H9 (cell line): Measurements from ENCODE around the gene NAIP. TPM values are rescaled to one million over a fixed set of nuclear protein-coding genes. Genes with fewer than 3 reads are reported as not detected.

Experiments used
- DNase-seq: peaks from one replicate; pipeline ENCODE4 v3.0.0-alpha.2; 2017
- H2AFZ ChIP-seq: one replicate; pipeline ENCODE4 v1.6.1; 2013; ENCODE audit warnings: mild to moderate bottlenecking, low read length, control low read depth, moderate library complexity
- H2AK5ac ChIP-seq: 2 replicates; pipeline ENCODE4 v1.6.1; 2013; ENCODE audit warnings: low read length, control low read depth, mixed read lengths; ENCODE audit not compliant: insufficient read length
- H2BK120ac ChIP-seq: one replicate; pipeline ENCODE4 v1.6.1; 2013; ENCODE audit warnings: low read depth, mild to moderate bottlenecking, low read length, control low read depth, inconsistent platforms; ENCODE audit not compliant: poor library complexity, severe bottlenecking
- H2BK12ac ChIP-seq: 2 replicates; pipeline ENCODE4 v1.6.1; 2013; ENCODE audit warnings: low read length, control low read depth, mixed read lengths, low read depth; ENCODE audit not compliant: insufficient read length
- H2BK15ac ChIP-seq: 2 replicates; pipeline ENCODE4 v1.6.1; 2013; ENCODE audit warnings: low read depth, low read length, control low read depth
- H2BK20ac ChIP-seq: one replicate; pipeline ENCODE4 v1.6.1; 2013; ENCODE audit warnings: low read depth, mild to moderate bottlenecking, low read length, control low read depth, inconsistent platforms; ENCODE audit not compliant: poor library complexity, severe bottlenecking
- H2BK5ac ChIP-seq: 2 replicates; pipeline ENCODE4 v1.6.1; 2013; ENCODE audit warnings: low read length, control low read depth, mixed read lengths; ENCODE audit not compliant: insufficient read length
- H3K14ac ChIP-seq: 2 replicates; pipeline ENCODE4 v1.6.1; 2013; ENCODE audit warnings: low read length, control low read depth; ENCODE audit not compliant: insufficient read depth
- H3K18ac ChIP-seq: 2 replicates; pipeline ENCODE4 v1.6.1; 2013; ENCODE audit warnings: low read depth, mild to moderate bottlenecking, mixed read lengths, low read length, control low read depth; ENCODE audit not compliant: insufficient read length
- H3K23ac ChIP-seq: 2 replicates; pipeline ENCODE4 v1.6.1; 2013; ENCODE audit warnings: low read length, control low read depth, mixed read lengths, low read depth; ENCODE audit not compliant: insufficient read length
- H3K23me2 ChIP-seq: 2 replicates; pipeline ENCODE4 v1.6.1; 2013; ENCODE audit warnings: low read depth, mild to moderate bottlenecking, mixed read lengths, low read length, control low read depth; ENCODE audit not compliant: insufficient read length, poor library complexity, severe bottlenecking
- H3K27ac ChIP-seq: 2 replicates; pipeline ENCODE4 v1.5.1; 2013; ENCODE audit warnings: low read length, control low read depth, mixed read lengths, low read depth; ENCODE audit not compliant: insufficient read length
- H3K27me3 ChIP-seq: 2 replicates; pipeline ENCODE4 v1.6.1; 2013; ENCODE audit warnings: low read length, control low read depth, inconsistent platforms; ENCODE audit not compliant: insufficient read depth
- H3K4ac ChIP-seq: 2 replicates; pipeline ENCODE4 v1.6.1; 2013; ENCODE audit warnings: low read depth, mild to moderate bottlenecking, control low read depth, inconsistent platforms, low read length, moderate library complexity
- H3K4me1 ChIP-seq: 2 replicates; pipeline ENCODE4 v1.6.1; 2013; ENCODE audit warnings: low read length, control low read depth, inconsistent platforms; ENCODE audit not compliant: insufficient read depth
- H3K4me2 ChIP-seq: 2 replicates; pipeline ENCODE4 v1.6.1; 2013; ENCODE audit warnings: low read length, control low read depth, mixed read lengths; ENCODE audit not compliant: insufficient read length, insufficient read depth
- H3K56ac ChIP-seq: 2 replicates; pipeline ENCODE4 v1.6.1; 2013; ENCODE audit warnings: low read depth, mild to moderate bottlenecking, mixed read lengths, low read length, control low read depth; ENCODE audit not compliant: insufficient read length
- H3K79me1 ChIP-seq: 2 replicates; pipeline ENCODE4 v1.6.1; 2013; ENCODE audit warnings: low read depth, mild to moderate bottlenecking, moderate library complexity, low read length, control low read depth, inconsistent platforms; ENCODE audit not compliant: insufficient read depth, poor library complexity, severe bottlenecking
- H3K79me2 ChIP-seq: 2 replicates; pipeline ENCODE4 v1.6.1; 2013; ENCODE audit warnings: low read length, control low read depth, inconsistent platforms; ENCODE audit not compliant: insufficient read depth
- H3K9ac ChIP-seq: 2 replicates; pipeline ENCODE4 v1.6.1; 2013; ENCODE audit warnings: low read length, control low read depth, mixed read lengths; ENCODE audit not compliant: insufficient read length; ENCODE audit errors: extremely low read depth
- H3K9me3 ChIP-seq: one replicate; pipeline ENCODE4 v1.6.1; 2013; ENCODE audit warnings: low read depth, low read length, inconsistent platforms; ENCODE audit not compliant: control insufficient read depth
- H3T11ph ChIP-seq: one replicate; pipeline ENCODE4 v1.6.1; 2013; ENCODE audit warnings: mild to moderate bottlenecking, low read length, control low read depth, inconsistent platforms
- H4K20me1 ChIP-seq: one replicate; pipeline ENCODE4 v1.6.1; 2013; ENCODE audit not compliant: control insufficient read depth, insufficient read length, insufficient read depth
- H4K5ac ChIP-seq: 2 replicates; pipeline ENCODE4 v1.6.1; 2013; ENCODE audit warnings: low read depth, mild to moderate bottlenecking, mixed read lengths, low read length, control low read depth; ENCODE audit not compliant: insufficient read length
- H4K8ac ChIP-seq: replicated peaks from 2 replicates; pipeline ENCODE4 v1.6.1; 2013; ENCODE audit warnings: low read length, control low read depth, mixed read lengths, low read depth; ENCODE audit not compliant: insufficient read length
- H4K91ac ChIP-seq: 2 replicates; pipeline ENCODE4 v1.6.1; 2013; ENCODE audit warnings: low read depth, mild to moderate bottlenecking, moderate library complexity, mixed read lengths, low read length, control low read depth; ENCODE audit not compliant: insufficient read length
- H3K27ac Mint-ChIP-seq, 3 experiments: 2 replicates in 2 of 3; 3 replicates in 1 of 3; pipeline ENCODE4 v1.8.0; 2020 to 2021; ENCODE audit warnings: mixed read lengths in 3 of 3, mild to moderate bottlenecking in 1 of 3, moderate library complexity in 1 of 3
- H3K27me3 Mint-ChIP-seq: 2 replicates; pipeline ENCODE4 v1.8.0; 2021; ENCODE audit warnings: low read depth, mild to moderate bottlenecking, moderate library complexity, mixed read lengths
- H3K36me3 Mint-ChIP-seq, 3 experiments: 2 replicates in 2 of 3; 3 replicates in 1 of 3; pipeline ENCODE4 v1.8.0; 2020 to 2021; ENCODE audit warnings: low read depth in 3 of 3, mixed read lengths in 3 of 3; ENCODE audit not compliant: insufficient read depth in 1 of 3
- H3K4me1 Mint-ChIP-seq, 2 experiments: 2 replicates each; pipeline ENCODE4 v1.8.0; 2020; ENCODE audit warnings: mixed read lengths in 2 of 2
- H3K4me3 Mint-ChIP-seq, 2 experiments: 2 replicates in 1 of 2; 3 replicates in 1 of 2; pipeline ENCODE4 v1.8.0; 2020 to 2021; ENCODE audit warnings: mild to moderate bottlenecking in 2 of 2, mixed read lengths in 2 of 2, moderate library complexity in 1 of 2
- H3K9me3 Mint-ChIP-seq, 2 experiments: 2 replicates in 1 of 2; 3 replicates in 1 of 2; pipeline ENCODE4 v1.8.0; 2020; ENCODE audit warnings: mild to moderate bottlenecking in 2 of 2, mixed read lengths in 2 of 2, moderate library complexity in 1 of 2
- WGBS: extraction: QIAGEN DNeasy Blood & Tissue Kit; methylation state at CpG from one replicate; pipeline ENCODE4 v1.1.7; 2013; ENCODE audit warnings: missing lambda C conversion rate, low lambda C conversion rate, mixed read lengths; ENCODE audit not compliant: insufficient read length; ENCODE audit errors: extremely low coverage; 5-methylcytosine and 5-hydroxymethylcytosine counted together
- total RNA-seq: library from RNA; stranded (reverse); gene quantifications from 2 replicates; pipeline ENCODE4 v1.2.1, GENCODE V29; 2021
- TF ChIP-seq, protein P1 (sequence below): fragments of 200-600 bp; sonication (generic); conservative IDR thresholded peaks from 3 replicates; pipeline ENCODE4 v1.8.0; 2021; ENCODE audit warnings: antibody characterized with exemption, mild to moderate bottlenecking

Gene NAIP
- total RNA-seq, 1 experiment from 2014 or later: 2.8 TPM

DNA sequence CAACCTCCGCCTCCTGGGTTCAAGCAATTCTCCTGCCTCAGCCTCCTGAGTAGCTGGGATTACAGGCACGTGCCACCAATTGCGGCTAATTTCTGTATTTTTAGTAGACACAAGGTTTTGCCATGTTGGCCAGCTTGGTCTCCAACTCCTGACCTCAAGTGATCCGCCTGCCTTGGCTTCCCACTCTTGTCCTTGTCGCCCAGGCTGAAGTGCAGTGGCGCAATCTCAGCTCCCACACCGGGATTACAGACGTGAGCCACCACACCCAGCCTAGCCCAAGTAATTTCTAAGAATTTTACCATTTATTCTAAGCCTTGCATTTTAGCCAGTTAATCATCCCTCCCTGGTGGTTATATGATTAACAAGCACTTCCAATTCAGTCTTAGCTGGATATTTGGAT, 11.0 kb downstream of the NAIP start:
- no peak overlapping the region for H2AFZ ChIP-seq
- H2BK5ac ChIP-seq: no peak overlapping the region
- Mint-ChIP-seq H3K4me3 (no peak overlapping the region), H3K36me3 (no peaks in the 10 kb centered on the region), H3K27ac (no peak overlapping the region), H3K27me3 (no peaks in the 10 kb centered on the region; the same call in 1 of the 2 replicates), H3K9me3 (no peaks in the 10 kb centered on the region), H3K4me1 (peaks cover 0 to 3% of the 10 kb centered on the region in 2 experiments; a peak in 2 of 4 replicates)
- no peak overlapping the region for H2BK12ac ChIP-seq
- H4K5ac ChIP-seq: no peak overlapping the region
- no peak overlapping the region for H2AK5ac ChIP-seq
- no peak overlapping the region for H3K14ac ChIP-seq
- no CpG with 5 or more reads among the region's 8 CpGs for WGBS
- H3K27me3 ChIP-seq: no peaks in the 10 kb centered on the region
- no peak overlapping the region for H3K4ac ChIP-seq
- H3K18ac ChIP-seq: no peak overlapping the region
- H3K79me2 ChIP-seq: no peaks in the 10 kb centered on the region
- H3K9ac ChIP-seq: no peak overlapping the region
- no peak overlapping the region for H3K56ac ChIP-seq
- no peaks in the 10 kb centered on the region for H4K20me1 ChIP-seq
- H3K4me2 ChIP-seq: no peak overlapping the region
- H4K8ac ChIP-seq: no peak overlapping the region
- H2BK120ac ChIP-seq: no peak overlapping the region
- no peak for DNase-seq
- H3K27ac ChIP-seq: no peak overlapping the region
- H3K23me2 ChIP-seq: no peaks in the 10 kb centered on the region
- no peaks in the 10 kb centered on the region for H3K79me1 ChIP-seq
- no peak overlapping the region for H2BK20ac ChIP-seq
- TF ChIP-seq, protein P1, sequence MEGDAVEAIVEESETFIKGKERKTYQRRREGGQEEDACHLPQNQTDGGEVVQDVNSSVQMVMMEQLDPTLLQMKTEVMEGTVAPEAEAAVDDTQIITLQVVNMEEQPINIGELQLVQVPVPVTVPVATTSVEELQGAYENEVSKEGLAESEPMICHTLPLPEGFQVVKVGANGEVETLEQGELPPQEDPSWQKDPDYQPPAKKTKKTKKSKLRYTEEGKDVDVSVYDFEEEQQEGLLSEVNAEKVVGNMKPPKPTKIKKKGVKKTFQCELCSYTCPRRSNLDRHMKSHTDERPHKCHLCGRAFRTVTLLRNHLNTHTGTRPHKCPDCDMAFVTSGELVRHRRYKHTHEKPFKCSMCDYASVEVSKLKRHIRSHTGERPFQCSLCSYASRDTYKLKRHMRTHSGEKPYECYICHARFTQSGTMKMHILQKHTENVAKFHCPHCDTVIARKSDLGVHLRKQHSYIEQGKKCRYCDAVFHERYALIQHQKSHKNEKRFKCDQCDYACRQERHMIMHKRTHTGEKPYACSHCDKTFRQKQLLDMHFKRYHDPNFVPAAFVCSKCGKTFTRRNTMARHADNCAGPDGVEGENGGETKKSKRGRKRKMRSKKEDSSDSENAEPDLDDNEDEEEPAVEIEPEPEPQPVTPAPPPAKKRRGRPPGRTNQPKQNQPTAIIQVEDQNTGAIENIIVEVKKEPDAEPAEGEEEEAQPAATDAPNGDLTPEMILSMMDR: no peak
- no peak overlapping the region for H3K23ac ChIP-seq
- H3K4me1 ChIP-seq: no peaks in the 10 kb centered on the region; the same call in 1 of the 2 replicates
- H2BK15ac ChIP-seq: no peak overlapping the region
- no peak overlapping the region for H3T11ph ChIP-seq
- H4K91ac ChIP-seq: no peak overlapping the region
- H3K9me3 ChIP-seq: no peaks in the 10 kb centered on the region
